Duodenal mucosa (tissue), 2 donors: ENCODE measurements around the gene MAD1L1.

ENCODE experiments used
- H3K27ac ChIP-seq: one replicate; pipeline ENCODE4 v1.7.0; 2013; ENCODE audit warnings: low read depth, low read length
- H3K27me3 ChIP-seq, 2 donors: one replicate each; pipeline ENCODE4 v1.7.0; 2013; ENCODE audit warnings: low read length in 2 of 2, control low read depth in 1 of 2; ENCODE audit not compliant: insufficient read depth in 2 of 2, control insufficient read depth in 1 of 2
- H3K36me3 ChIP-seq, 2 donors: one replicate each; pipeline ENCODE4 v1.7.0; 2013; ENCODE audit warnings: low read length in 2 of 2, control low read depth in 1 of 2; ENCODE audit not compliant: insufficient read depth in 2 of 2, control insufficient read depth in 1 of 2
- H3K4me1 ChIP-seq, 2 donors: one replicate each; pipeline ENCODE4 v1.7.0; 2013; ENCODE audit warnings: low read length in 2 of 2, control low read depth in 1 of 2; ENCODE audit not compliant: insufficient read depth in 2 of 2, control insufficient read depth in 1 of 2
- H3K4me3 ChIP-seq, 2 donors: one replicate each; pipeline ENCODE4 v1.7.0; 2013; ENCODE audit warnings: low read length in 2 of 2, low read depth in 1 of 2
- H3K9ac ChIP-seq, 2 donors: one replicate each; pipeline ENCODE4 v1.7.0; 2013; ENCODE audit warnings: low read length in 2 of 2, low read depth in 1 of 2
- H3K9me3 ChIP-seq, 2 donors: one replicate each; pipeline ENCODE4 v1.7.0; 2013; ENCODE audit warnings: low read length in 2 of 2, control low read depth in 1 of 2; ENCODE audit not compliant: control insufficient read depth in 1 of 2

The MAD1L1 gene

GRCh38 chr7:1809601-1810258 is 423.0 kb downstream of the MAD1L1 start:
- Histone ChIP-seq H3K4me3 (no peak overlapping the region), H3K9me3 (no peaks in the 10 kb centered on the region), H3K9ac (no peak overlapping the region), H3K4me1 (peaks cover 0 to 5% of the 10 kb centered on the region in 2 donors), H3K36me3 (no peaks in the 10 kb centered on the region), H3K27me3 (no peaks in the 10 kb centered on the region), H3K27ac (no peak overlapping the region)

DNA sequence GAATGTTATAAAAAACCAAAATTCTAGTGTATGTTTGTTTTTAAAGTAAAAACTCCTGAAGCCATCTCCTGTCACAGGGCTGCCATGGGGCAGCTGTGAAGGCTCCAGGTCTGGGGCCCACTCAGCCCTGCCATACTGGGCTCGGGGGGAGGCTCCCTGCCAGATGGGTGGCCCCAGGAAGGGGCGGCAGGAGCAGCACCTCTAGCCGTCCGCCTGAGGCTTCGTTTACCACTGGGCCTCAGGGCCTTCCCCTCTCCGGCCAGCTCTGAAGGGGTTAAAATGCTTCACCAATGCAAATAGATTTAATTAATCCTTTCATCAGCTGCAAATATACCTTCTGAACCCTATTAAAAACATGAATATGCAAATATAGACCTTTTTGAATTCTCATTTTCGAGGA is 423.7 kb downstream of the MAD1L1 start:
- Histone ChIP-seq H3K4me1 (peaks cover 0 to 5% of the 10 kb centered on the region in 2 donors), H3K27me3 (no peaks in the 10 kb centered on the region), H3K36me3 (no peaks in the 10 kb centered on the region)

DNA sequence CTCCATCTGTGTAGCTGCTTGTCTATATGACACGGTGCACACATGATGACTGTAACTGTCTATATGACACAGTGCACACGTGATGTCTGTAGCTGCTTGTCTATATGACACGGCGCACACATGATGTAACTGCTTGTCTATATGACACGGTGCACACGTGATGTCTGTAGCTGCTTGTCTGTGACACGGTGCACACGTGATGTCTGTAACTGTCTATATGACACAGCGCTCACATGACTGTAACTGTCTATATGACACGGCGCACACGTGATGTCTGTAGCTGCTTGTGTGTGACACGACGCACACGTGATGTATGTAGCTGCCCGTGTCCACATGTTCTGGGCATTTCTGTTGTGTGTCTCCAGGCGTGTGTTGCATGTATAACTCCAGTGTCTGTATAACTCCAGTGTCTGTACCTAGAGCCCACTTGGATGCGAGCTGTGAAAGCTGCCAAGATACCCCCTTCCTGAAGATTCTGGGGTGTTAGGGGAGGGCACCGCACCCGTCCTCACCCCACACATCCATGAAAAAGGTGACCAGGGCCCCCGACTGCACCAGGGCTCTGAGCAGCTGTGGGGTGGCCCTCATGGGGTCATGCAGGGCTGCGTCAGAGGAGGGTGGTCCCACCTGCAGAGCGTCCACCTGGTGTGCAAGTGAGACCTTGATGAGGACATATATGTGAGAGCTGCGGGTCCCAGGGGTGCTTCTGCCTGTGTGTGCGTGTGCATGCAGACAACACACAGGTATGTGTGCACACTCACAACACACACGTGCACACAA is 424.7 kb downstream of the MAD1L1 start:
- no peaks in the 10 kb centered on the region for H3K9me3 ChIP-seq
- H3K27me3 ChIP-seq: no peaks in the 10 kb centered on the region
- H3K36me3 ChIP-seq: no peaks in the 10 kb centered on the region
- H3K27ac ChIP-seq: no peak overlapping the region
- H3K9ac ChIP-seq: no peak overlapping the region
- H3K4me3 ChIP-seq: no peak overlapping the region
- H3K4me1 ChIP-seq: peaks cover 0 to 5% of the 10 kb centered on the region in 2 donors

More for the DNA sequence above, 423.7 kb downstream of the MAD1L1 start:
- H3K4me3 ChIP-seq: no peak overlapping the region
- no peak overlapping the region for H3K27ac ChIP-seq
- no peak overlapping the region for H3K9ac ChIP-seq
- no peaks in the 10 kb centered on the region for H3K9me3 ChIP-seq

GRCh38 chr7:1806354-1806753 is 426.4 kb downstream of the MAD1L1 start:
- no peak overlapping the region for H3K9ac ChIP-seq
- H3K36me3 ChIP-seq: no peaks in the 10 kb centered on the region
- H3K27ac ChIP-seq: no peak overlapping the region
- H3K27me3 ChIP-seq: no peaks in the 10 kb centered on the region
- no peak overlapping the region for H3K4me3 ChIP-seq
- H3K9me3 ChIP-seq: no peaks in the 10 kb centered on the region
- peaks cover 0 to 1% of the 10 kb centered on the region in 2 donors for H3K4me1 ChIP-seq

DNA sequence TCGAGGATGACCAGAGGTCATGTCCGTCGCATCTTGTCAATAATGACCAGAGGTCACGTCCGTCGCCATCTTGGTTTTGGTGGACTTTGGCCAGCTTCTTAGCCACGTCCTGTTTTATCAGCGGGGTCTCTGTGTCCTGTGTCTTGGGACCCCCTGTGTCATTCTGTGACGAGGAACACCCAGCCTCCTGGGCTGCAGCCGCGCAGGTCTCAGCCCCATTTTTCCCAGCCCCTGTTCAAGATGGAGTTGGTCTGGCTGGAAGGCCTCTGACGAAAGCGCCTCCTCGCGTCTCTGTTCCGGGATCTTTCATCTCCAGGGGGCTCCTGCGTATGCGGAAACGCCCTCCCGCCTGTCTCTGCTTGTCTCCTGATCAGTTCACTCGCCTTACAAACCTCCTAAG is 428.4 kb downstream of the MAD1L1 start:
- Histone ChIP-seq H3K4me1 (no peaks in the 10 kb centered on the region), H3K4me3 (no peak overlapping the region), H3K27ac (no peak overlapping the region)

DNA sequence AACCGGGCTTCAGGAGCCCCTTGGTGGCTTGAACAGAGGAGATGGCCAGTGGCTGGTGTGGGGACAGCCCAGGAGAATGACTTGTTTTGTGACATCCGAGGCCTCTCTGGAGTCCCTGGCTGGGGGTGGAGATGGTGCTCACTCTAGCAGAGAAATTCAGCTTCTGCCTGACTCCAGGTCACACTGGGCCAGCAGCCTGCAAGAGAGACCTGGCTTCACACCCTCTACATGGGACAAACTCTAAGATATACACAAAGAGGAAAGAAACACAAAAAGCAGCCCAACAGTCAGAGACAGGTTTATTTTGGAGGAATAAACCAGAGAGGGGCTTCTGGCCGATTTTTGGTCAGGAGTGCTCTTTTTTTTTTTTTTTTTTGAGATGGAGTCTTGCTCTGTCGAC is 429.8 kb downstream of the MAD1L1 start:
- Histone ChIP-seq H3K9ac (no peak overlapping the region), H3K9me3 (no peaks in the 10 kb centered on the region), H3K27me3 (no peaks in the 10 kb centered on the region), H3K27ac (no peak overlapping the region), H3K4me3 (no peak overlapping the region), H3K36me3 (no peaks in the 10 kb centered on the region), H3K4me1 (no peaks in the 10 kb centered on the region)

More for the DNA sequence above, 428.4 kb downstream of the MAD1L1 start:
- Histone ChIP-seq H3K36me3 (no peaks in the 10 kb centered on the region), H3K27me3 (no peaks in the 10 kb centered on the region), H3K9me3 (no peaks in the 10 kb centered on the region), H3K9ac (no peak overlapping the region)

DNA sequence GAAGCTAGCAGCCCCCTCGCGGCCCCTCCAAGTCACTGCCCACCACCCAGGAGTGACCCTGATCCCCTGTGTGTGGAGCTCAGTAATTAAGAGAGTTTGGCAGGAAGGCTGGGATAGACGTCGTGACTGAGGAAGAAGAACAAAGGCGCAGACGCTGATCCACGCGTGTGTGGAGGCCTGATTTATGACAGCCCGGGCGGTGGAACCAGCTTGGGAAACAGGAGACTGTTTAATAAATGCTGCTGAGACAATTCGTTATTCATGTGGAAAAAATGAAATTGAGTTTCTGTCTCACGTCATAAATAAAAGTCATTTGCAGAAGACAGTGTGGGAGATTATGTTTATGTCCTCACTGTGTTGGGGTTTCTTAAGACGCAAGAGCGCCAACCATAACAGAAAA is 431.8 kb downstream of the MAD1L1 start:
- no peak overlapping the region for H3K4me3 ChIP-seq
- no peaks in the 10 kb centered on the region for H3K4me1 ChIP-seq
- no peaks in the 10 kb centered on the region for H3K9me3 ChIP-seq
- H3K27ac ChIP-seq: no peak overlapping the region
- H3K36me3 ChIP-seq: no peaks in the 10 kb centered on the region
- no peaks in the 10 kb centered on the region for H3K27me3 ChIP-seq
- H3K9ac ChIP-seq: no peak overlapping the region

DNA sequence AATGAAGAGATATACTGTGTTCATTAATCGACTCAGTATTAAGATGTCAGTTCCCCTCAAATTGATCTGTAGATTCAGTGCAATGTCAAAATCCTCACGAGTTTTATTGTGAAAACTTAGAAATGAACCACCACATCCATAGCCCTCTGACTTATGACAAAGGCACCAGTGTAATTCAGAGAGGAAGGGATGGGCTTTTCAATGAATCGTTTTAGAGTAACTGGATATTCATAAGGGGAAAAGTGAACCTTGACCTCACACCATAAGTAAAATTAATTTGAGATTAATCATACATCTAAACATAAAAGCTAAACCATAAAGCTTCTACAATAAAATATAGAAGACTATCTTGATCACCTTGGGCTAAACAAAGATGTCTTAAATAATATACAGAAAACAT is 434.6 kb downstream of the MAD1L1 start:
- Histone ChIP-seq H3K4me3 (no peak overlapping the region), H3K36me3 (no peaks in the 10 kb centered on the region), H3K27me3 (peaks cover 0 to 3% of the 10 kb centered on the region in 2 donors), H3K27ac (no peak overlapping the region), H3K4me1 (no peaks in the 10 kb centered on the region), H3K9ac (no peak overlapping the region), H3K9me3 (peaks cover 8 to 13% of the 10 kb centered on the region in 2 donors)

- no peak overlapping the region for H3K27ac ChIP-seq
These were observed 437.7 kb downstream of the MAD1L1 start for GRCh38 chr7:1794888-1795542.

GRCh38 chr7:1787681-1788235 is 445.0 kb downstream of the MAD1L1 start:
- no peaks in the 10 kb centered on the region for H3K36me3 ChIP-seq

More at GRCh38 chr7:1794888-1795542, 437.7 kb downstream of the MAD1L1 start:
- Histone ChIP-seq H3K4me3 (no peak overlapping the region), H3K4me1 (no peaks in the 10 kb centered on the region), H3K9ac (no peak overlapping the region), H3K9me3 (peaks cover 8 to 13% of the 10 kb centered on the region in 2 donors), H3K27me3 (peaks cover 0 to 3% of the 10 kb centered on the region in 2 donors), H3K36me3 (no peaks in the 10 kb centered on the region)

More at GRCh38 chr7:1787681-1788235, 445.0 kb downstream of the MAD1L1 start:
- no peak overlapping the region for H3K27ac ChIP-seq
- no peak overlapping the region for H3K4me3 ChIP-seq
- no peak overlapping the region for H3K9ac ChIP-seq
- no peaks in the 10 kb centered on the region for H3K9me3 ChIP-seq
- H3K4me1 ChIP-seq: no peaks in the 10 kb centered on the region
- H3K27me3 ChIP-seq: no peaks in the 10 kb centered on the region
